Mesenchymal stem cell (in vitro differentiated cells and primary cell): ENCODE data around the gene CDK14.

Experiments
- DNase-seq: peaks from one replicate; pipeline ENCODE4 v3.0.0-alpha.2; 2013
- H2AFZ ChIP-seq: one replicate; pipeline ENCODE4 v1.6.1; 2013; ENCODE audit warnings: low read depth, mild to moderate bottlenecking, control low read depth, inconsistent platforms, low read length, moderate library complexity
- H2AK5ac ChIP-seq: 2 replicates; pipeline ENCODE4 v1.6.1; 2013; ENCODE audit warnings: low read length, moderate library complexity, mild to moderate bottlenecking, inconsistent platforms; ENCODE audit not compliant: severe bottlenecking
- H2BK120ac ChIP-seq: one replicate; pipeline ENCODE4 v1.6.1; 2013; ENCODE audit warnings: low read depth, mild to moderate bottlenecking, inconsistent platforms, low read length, moderate library complexity
- H2BK12ac ChIP-seq, 2 experiments: one replicate each; pipeline ENCODE4 v1.6.1; 2013; ENCODE audit warnings: inconsistent platforms in 2 of 2, low read length in 2 of 2, mild to moderate bottlenecking in 2 of 2, moderate library complexity in 2 of 2, control low read depth in 1 of 2
- H2BK15ac ChIP-seq: one replicate; pipeline ENCODE4 v1.6.1; 2013; ENCODE audit warnings: mild to moderate bottlenecking, low read depth, inconsistent platforms; ENCODE audit not compliant: poor library complexity, severe bottlenecking
- H2BK5ac ChIP-seq: 2 replicates; pipeline ENCODE4 v1.6.1; 2013; ENCODE audit warnings: low read depth, mild to moderate bottlenecking, low read length, control low read depth, inconsistent platforms; ENCODE audit not compliant: poor library complexity, severe bottlenecking
- H3K14ac ChIP-seq, 2 experiments: one replicate each; pipeline ENCODE4 v1.6.1; 2013; ENCODE audit warnings: inconsistent platforms in 2 of 2, low read length in 2 of 2, control low read depth in 1 of 2, mild to moderate bottlenecking in 1 of 2, moderate library complexity in 1 of 2
- H3K18ac ChIP-seq, 2 experiments: one replicate each; pipeline ENCODE4 v1.6.1; 2013; ENCODE audit warnings: inconsistent platforms in 2 of 2, low read length in 2 of 2, control low read depth in 1 of 2, low read depth in 1 of 2, mild to moderate bottlenecking in 1 of 2
- H3K23ac ChIP-seq, 2 experiments: one replicate each; pipeline ENCODE4 v1.6.1; 2013; ENCODE audit warnings: inconsistent platforms in 2 of 2, low read length in 2 of 2, mild to moderate bottlenecking in 2 of 2, moderate library complexity in 2 of 2, control low read depth in 1 of 2
- H3K27ac ChIP-seq: 2 replicates; pipeline ENCODE4 v1.5.1; 2013; ENCODE audit warnings: mild to moderate bottlenecking, moderate library complexity, low read length, control low read depth, inconsistent platforms; ENCODE audit not compliant: poor library complexity, severe bottlenecking
- H3K27me3 ChIP-seq, 2 experiments: 2 replicates each; pipeline versions ENCODE4 v1.6.1 to v1.7.0; 2013; ENCODE audit warnings: low read length in 2 of 2, mild to moderate bottlenecking in 2 of 2, moderate library complexity in 2 of 2, control low read depth in 1 of 2, inconsistent platforms in 1 of 2; ENCODE audit not compliant: control insufficient read depth in 1 of 2, insufficient read depth in 1 of 2
- H3K36me3 ChIP-seq, 2 experiments: 2 replicates each; pipeline versions ENCODE4 v1.6.1 to v1.7.0; 2013; ENCODE audit warnings: low read length in 2 of 2, control low read depth in 1 of 2, inconsistent platforms in 1 of 2, low read depth in 1 of 2, mild to moderate bottlenecking in 1 of 2; ENCODE audit not compliant: insufficient read depth in 2 of 2, control insufficient read depth in 1 of 2
- H3K4ac ChIP-seq, 2 experiments: one replicate each; pipeline ENCODE4 v1.6.1; 2013; ENCODE audit warnings: inconsistent platforms in 2 of 2, low read length in 2 of 2, mild to moderate bottlenecking in 2 of 2, moderate library complexity in 2 of 2, control low read depth in 1 of 2, low read depth in 1 of 2
- H3K4me1 ChIP-seq: 2 replicates; pipeline ENCODE4 v1.6.1; 2013; ENCODE audit warnings: low read depth, low read length, control low read depth; ENCODE audit not compliant: control insufficient read depth, insufficient read depth
- H3K4me2 ChIP-seq: 2 replicates; pipeline ENCODE4 v1.6.1; 2013; ENCODE audit warnings: low read length, mild to moderate bottlenecking, inconsistent platforms; ENCODE audit not compliant: poor library complexity, severe bottlenecking
- H3K4me3 ChIP-seq, 2 experiments: 2 replicates each; pipeline versions ENCODE4 v1.5.1 to v1.7.0; 2013; ENCODE audit warnings: low read length in 2 of 2, mild to moderate bottlenecking in 2 of 2, control low read depth in 1 of 2, low read depth in 1 of 2; ENCODE audit not compliant: insufficient read depth in 1 of 2
- H3K79me1 ChIP-seq: replicated peaks from 2 replicates; pipeline ENCODE4 v1.6.1; 2013; ENCODE audit warnings: mild to moderate bottlenecking, control low read depth, low read length, inconsistent platforms; ENCODE audit not compliant: poor library complexity, severe bottlenecking
- H3K9ac ChIP-seq: 2 replicates; pipeline ENCODE4 v1.7.0; 2013; ENCODE audit warnings: mild to moderate bottlenecking, low read length, moderate library complexity
- H3K9me3 ChIP-seq: 2 replicates; pipeline ENCODE4 v1.7.0; 2013; ENCODE audit warnings: mild to moderate bottlenecking, low read length; ENCODE audit not compliant: control insufficient read depth
- H4K8ac ChIP-seq: one replicate; pipeline ENCODE4 v1.6.1; 2013; ENCODE audit warnings: inconsistent platforms, mild to moderate bottlenecking, low read length, moderate library complexity
- H4K91ac ChIP-seq: one replicate; pipeline ENCODE4 v1.6.1; 2013; ENCODE audit warnings: mild to moderate bottlenecking, low read length, inconsistent platforms
- WGBS: methylation state at CpG from one replicate; pipeline ENCODE4 v1.1.7; 2013; ENCODE audit warnings: mixed read lengths; 5-methylcytosine and 5-hydroxymethylcytosine counted together

The CDK14 gene

GRCh38 chr7:90587766-90588165 lies 8.4 kb upstream of the CDK14 start:
- Histone ChIP-seq H2BK15ac (no peak overlapping the region), H3K9me3 (no peaks in the 10 kb centered on the region), H3K9ac (no peak overlapping the region), H3K4me2 (no peak overlapping the region), H3K27ac (peak overlapping the region; percentile 67), H3K79me1 (no peaks in the 10 kb centered on the region), H3K4ac (no peak overlapping the region), H4K8ac (no peak overlapping the region), H3K18ac (no peak overlapping the region), H2BK12ac (no peak overlapping the region), H2BK120ac (no peak overlapping the region), H3K23ac (no peak overlapping the region), H2AFZ (no peak overlapping the region), H2AK5ac (no peak overlapping the region), H2BK5ac (no peak overlapping the region), H3K27me3 (no peaks in the 10 kb centered on the region), H3K4me3 (no peak overlapping the region), H3K36me3 (no peaks in the 10 kb centered on the region), H3K14ac (no peak overlapping the region), H4K91ac (no peak overlapping the region), H3K4me1 (no peaks in the 10 kb centered on the region)
- 60% methylated on average over 2 of the region's 2 CpGs for WGBS
- no peak for DNase-seq

GRCh38 chr7:90592033-90592432 lies 4.1 kb upstream of the CDK14 start:
- H3K27ac ChIP-seq = no peak overlapping the region
- H2BK120ac ChIP-seq = no peak overlapping the region
- H3K14ac ChIP-seq = no peak overlapping the region
- no peak overlapping the region for H2AK5ac ChIP-seq
- no peaks in the 10 kb centered on the region for H3K9me3 ChIP-seq
- no peak overlapping the region for H3K4ac ChIP-seq
- H3K23ac ChIP-seq = no peak overlapping the region
- H2BK5ac ChIP-seq = no peak overlapping the region
- DNase-seq = peak; percentile 37
- no peaks in the 10 kb centered on the region for H3K36me3 ChIP-seq
- no peak overlapping the region for H3K4me3 ChIP-seq
- H4K8ac ChIP-seq = no peak overlapping the region
- no peak overlapping the region for H3K9ac ChIP-seq
- H2AFZ ChIP-seq = no peak overlapping the region
- no peak overlapping the region for H3K18ac ChIP-seq
- H2BK12ac ChIP-seq = no peak overlapping the region
- no peak overlapping the region for H3K4me2 ChIP-seq
- no peaks in the 10 kb centered on the region for H3K4me1 ChIP-seq
- no peaks in the 10 kb centered on the region for H3K27me3 ChIP-seq
- H4K91ac ChIP-seq = no peak overlapping the region
- H3K79me1 ChIP-seq = peaks cover 6% of the 10 kb centered on the region
- H2BK15ac ChIP-seq = no peak overlapping the region

GRCh38 chr7:90593205-90593604 lies 2.9 kb upstream of the CDK14 start:
- DNase-seq = no peak
- Histone ChIP-seq H3K4me3 (no peak overlapping the region), H3K9me3 (no peaks in the 10 kb centered on the region), H3K4me2 (no peak overlapping the region), H2BK15ac (no peak overlapping the region), H3K4me1 (no peaks in the 10 kb centered on the region), H2BK120ac (no peak overlapping the region), H2BK12ac (no peak overlapping the region), H4K8ac (no peak overlapping the region), H3K9ac (no peak overlapping the region), H2BK5ac (no peak overlapping the region), H3K14ac (no peak overlapping the region), H3K27ac (no peak overlapping the region), H3K4ac (no peak overlapping the region), H3K27me3 (no peaks in the 10 kb centered on the region), H3K79me1 (peaks cover 6% of the 10 kb centered on the region), H3K36me3 (no peaks in the 10 kb centered on the region), H4K91ac (no peak overlapping the region), H2AFZ (no peak overlapping the region), H3K23ac (no peak overlapping the region), H3K18ac (no peak overlapping the region), H2AK5ac (no peak overlapping the region)

- Histone ChIP-seq H3K4me2 (peak overlapping the region; percentile 64), H3K4ac (no peak overlapping the region), H3K4me3 (peak overlapping the region in 1 of 2 experiments; percentile 82), H3K27me3 (no peaks in the 10 kb centered on the region), H2AK5ac (no peak overlapping the region), H3K18ac (peak overlapping the region in 1 of 2 experiments; percentile 38), H2AFZ (no peak overlapping the region), H3K27ac (peak overlapping the region; percentile 34), H3K14ac (no peak overlapping the region), H2BK12ac (no peak overlapping the region), H3K23ac (no peak overlapping the region), H3K9me3 (no peaks in the 10 kb centered on the region), H2BK15ac (no peak overlapping the region), H3K9ac (peak overlapping the region; percentile 94), H3K36me3 (no peaks in the 10 kb centered on the region), H4K91ac (no peak overlapping the region), H3K79me1 (peaks cover 6% of the 10 kb centered on the region), H2BK120ac (no peak overlapping the region), H3K4me1 (no peaks in the 10 kb centered on the region), H2BK5ac (no peak overlapping the region), H4K8ac (peak overlapping the region; percentile 45)
- WGBS = 4% methylated on average over 6 of the region's 11 CpGs
- DNase-seq = peak; percentile 73
These were observed 1.3 kb upstream of the CDK14 start for GRCh38 chr7:90594751-90595317.
